Neural cell (in vitro differentiated cells): ENCODE data around the gene PPP2R2B. TPM values are rescaled to one million over a fixed set of nuclear protein-coding genes. Genes with fewer than 3 reads are reported as not detected.

Experiments
- H2AFZ ChIP-seq: fragments of 200-600, 300-800 bp; sonication (generic), shearing (Covaris generic); 2 replicates; pipeline ENCODE4 v1.6.0; 2014; ENCODE audit warnings: low read depth, mild to moderate bottlenecking, antibody characterized with exemption, low read length, moderate library complexity
- H3F3A ChIP-seq: fragments of 200-600 bp; shearing (Covaris generic); 2 replicates; pipeline ENCODE4 v1.6.1; 2016; ENCODE audit warnings: mild to moderate bottlenecking, moderate library complexity, mixed read lengths, antibody characterized with exemption, low read length; ENCODE audit not compliant: insufficient read depth, poor library complexity, severe bottlenecking
- H3K27ac ChIP-seq: fragments of 200-600, 300-800 bp; sonication (generic), shearing (Covaris generic); 2 replicates; pipeline ENCODE4 v1.5.1; 2014; ENCODE audit warnings: mild to moderate bottlenecking, low read length, moderate library complexity
- H3K27me3 ChIP-seq: fragments of 300-800, 200-600 bp; sonication (generic), shearing (Covaris generic); 2 replicates; pipeline ENCODE4 v1.6.0; 2014; ENCODE audit warnings: mild to moderate bottlenecking, low read depth, low read length, moderate library complexity; ENCODE audit not compliant: insufficient read depth
- H3K36me3 ChIP-seq: fragments of 300-800, 200-600 bp; sonication (generic), shearing (Covaris generic); 2 replicates; pipeline ENCODE4 v1.5.1; 2014; ENCODE audit warnings: mild to moderate bottlenecking, antibody characterized with exemption, low read length, moderate library complexity; ENCODE audit not compliant: insufficient read depth
- H3K4me2 ChIP-seq: fragments of 300-800, 200-600 bp; sonication (generic), shearing (Covaris generic); 2 replicates; pipeline ENCODE4 v1.6.0; 2014; ENCODE audit warnings: mild to moderate bottlenecking, low read length
- H3K4me3 ChIP-seq: fragments of 300-800, 200-600 bp; sonication (generic), shearing (Covaris generic); 2 replicates; pipeline ENCODE4 v1.5.1; 2014; ENCODE audit warnings: mild to moderate bottlenecking, low read length, moderate library complexity
- H3K79me2 ChIP-seq: fragments of 200-600 bp; shearing (Covaris generic); replicated peaks from 2 replicates; pipeline ENCODE4 v1.6.0; 2014; ENCODE audit warnings: mild to moderate bottlenecking, low read length, moderate library complexity; ENCODE audit not compliant: insufficient read depth
- H3K9ac ChIP-seq: fragments of 300-800, 200-600 bp; sonication (generic), shearing (Covaris generic); 2 replicates; pipeline ENCODE4 v1.6.1; 2016; ENCODE audit warnings: mild to moderate bottlenecking, low read length, mixed read lengths
- H3K9me2 ChIP-seq: fragments of 200-600 bp; shearing (Covaris generic); 2 replicates; pipeline ENCODE4 v1.6.1; 2016; ENCODE audit warnings: mild to moderate bottlenecking, low read length, mixed read lengths; ENCODE audit not compliant: insufficient read depth
- H3K9me3 ChIP-seq: fragments of 200-600, 300-800 bp; sonication (generic), shearing (Covaris generic); 2 replicates; pipeline ENCODE4 v1.6.1; 2016; ENCODE audit warnings: mild to moderate bottlenecking, mixed run types, low read length, moderate library complexity, mixed read lengths
- H4K20me1 ChIP-seq: fragments of 200-600 bp; shearing (Covaris generic); 2 replicates; pipeline ENCODE4 v1.6.1; 2016; ENCODE audit warnings: mild to moderate bottlenecking, mixed run types; ENCODE audit not compliant: insufficient read depth
- CTCF ChIP-seq: fragments of 450-650 bp; IDR thresholded peaks from 2 replicates; pipeline ENCODE4 v1.5.1; 2014; ENCODE audit warnings: antibody characterized with exemption, mild to moderate bottlenecking, moderate library complexity; ENCODE audit not compliant: poor library complexity, severe bottlenecking
- EP300 ChIP-seq: fragments of 450-650 bp; conservative IDR thresholded peaks from 2 replicates; pipeline ENCODE4 v1.6.1; 2014; ENCODE audit warnings: antibody characterized with exemption, mild to moderate bottlenecking, moderate library complexity; ENCODE audit not compliant: poor library complexity, severe bottlenecking
- EZH2 ChIP-seq: fragments of 200-600, 300-800 bp; shearing (Covaris generic), sonication (generic); IDR thresholded peaks from 2 replicates; pipeline ENCODE4 v1.6.1; 2014; ENCODE audit warnings: antibody characterized with exemption, low read length, borderline replicate concordance, mild to moderate bottlenecking; ENCODE audit not compliant: insufficient read depth, poor library complexity, severe bottlenecking
- MXI1 ChIP-seq: fragments of 450-650 bp; conservative IDR thresholded peaks from 2 replicates; pipeline ENCODE4 v1.6.1; 2014; ENCODE audit warnings: antibody characterized with exemption, mild to moderate bottlenecking; ENCODE audit not compliant: poor library complexity, severe bottlenecking
- POLR2AphosphoS5 ChIP-seq: IDR thresholded peaks from 2 replicates; pipeline ENCODE4 v1.6.1; 2012
- RAD21 ChIP-seq: fragments of 450-650 bp; conservative IDR thresholded peaks from 2 replicates; pipeline ENCODE4 v1.6.1; 2014; ENCODE audit warnings: antibody characterized with exemption, mild to moderate bottlenecking, moderate library complexity
- REST ChIP-seq: IDR thresholded peaks from 2 replicates; pipeline ENCODE4 v1.6.1; 2012; ENCODE audit warnings: borderline replicate concordance
- SMC3 ChIP-seq: fragments of 450-650 bp; conservative IDR thresholded peaks from 2 replicates; pipeline ENCODE4 v1.6.1; 2014; ENCODE audit warnings: antibody characterized with exemption, mild to moderate bottlenecking, moderate library complexity; ENCODE audit not compliant: poor library complexity
- TAF1 ChIP-seq: IDR thresholded peaks from 2 replicates; pipeline ENCODE4 v1.6.1; 2012; ENCODE audit warnings: low read depth
- polyA plus RNA-seq: library from polyadenylated mRNA; depleted of rRNA; stranded (reverse); fragments of >200 nt; gene quantifications from 2 replicates; pipeline ENCODE4 v1.2.3, GENCODE V29; 2014

The PPP2R2B gene
- polyA plus RNA-seq, 1 donor from 2014 or later, result 250 TPM

- H3K4me2 ChIP-seq, result no peak overlapping the region
- no peaks in the 10 kb centered on the region for H4K20me1 ChIP-seq
- H3F3A ChIP-seq, result peaks cover 9% of the 10 kb centered on the region
- no peak for TF ChIP-seq RAD21
- no peak for TF ChIP-seq EZH2
- TF ChIP-seq SMC3, result no peak
- TF ChIP-seq CTCF, result no peak
- no peak for TF ChIP-seq POLR2AphosphoS5
- no peak for TF ChIP-seq MXI1
- TF ChIP-seq EP300, result no peak
- TF ChIP-seq REST, result no peak
- TF ChIP-seq TAF1, result no peak
- H3K9me2 ChIP-seq, result no peaks in the 10 kb centered on the region
- no peaks in the 10 kb centered on the region for H3K36me3 ChIP-seq
- no peak overlapping the region for H3K9ac ChIP-seq
- no peaks in the 10 kb centered on the region for H3K27me3 ChIP-seq
- H2AFZ ChIP-seq, result no peak overlapping the region
- H3K27ac ChIP-seq, result peak overlapping the region; percentile 86
- peaks cover 9% of the 10 kb centered on the region for H3K79me2 ChIP-seq
- no peak overlapping the region for H3K4me3 ChIP-seq
- no peaks in the 10 kb centered on the region for H3K9me3 ChIP-seq
Measured at GRCh38 chr5:146720107-146720506, 158.4 kb downstream of the PPP2R2B start.

GRCh38 chr5:146719179-146719578, 159.4 kb downstream of the PPP2R2B start:
- H3K79me2 ChIP-seq, result peaks cover 9% of the 10 kb centered on the region
- peaks cover 4% of the 10 kb centered on the region for H3F3A ChIP-seq
- no peaks in the 10 kb centered on the region for H3K36me3 ChIP-seq
- no peak overlapping the region for H3K4me2 ChIP-seq
- H3K9me3 ChIP-seq, result no peaks in the 10 kb centered on the region
- H3K4me3 ChIP-seq, result peak overlapping the region; percentile 2
- TF ChIP-seq TAF1, result no peak
- no peak for TF ChIP-seq MXI1
- TF ChIP-seq REST, result no peak
- TF ChIP-seq RAD21, result no peak
- no peak for TF ChIP-seq EZH2
- TF ChIP-seq POLR2AphosphoS5, result no peak
- TF ChIP-seq SMC3, result no peak
- no peak for TF ChIP-seq CTCF
- no peak for TF ChIP-seq EP300
- no peak overlapping the region for H2AFZ ChIP-seq
- peak overlapping the region; percentile 86 for H3K27ac ChIP-seq
- H4K20me1 ChIP-seq, result no peaks in the 10 kb centered on the region
- H3K9ac ChIP-seq, result peak overlapping the region; percentile 1
- H3K9me2 ChIP-seq, result no peaks in the 10 kb centered on the region
- no peaks in the 10 kb centered on the region for H3K27me3 ChIP-seq
